A172 (cell line): ENCODE results near the gene GPR152. TPM values are rescaled to one million over a fixed set of nuclear protein-coding genes. Genes with fewer than 3 reads are reported as not detected.

Experiments
- DNase-seq: peaks from one replicate; pipeline ENCODE4 v3.0.0-alpha.2; 2015; ENCODE audit warnings: low spot score
- total RNA-seq: library from RNA; depleted of rRNA; stranded (reverse); fragments of >200 nt; shearing (Covaris generic); gene quantifications from 2 replicates; pipeline ENCODE4 v1.2.3, GENCODE V29; 2014

The GPR152 gene
- total RNA-seq, 1 experiment from 2014 or later, result not detected

DNA sequence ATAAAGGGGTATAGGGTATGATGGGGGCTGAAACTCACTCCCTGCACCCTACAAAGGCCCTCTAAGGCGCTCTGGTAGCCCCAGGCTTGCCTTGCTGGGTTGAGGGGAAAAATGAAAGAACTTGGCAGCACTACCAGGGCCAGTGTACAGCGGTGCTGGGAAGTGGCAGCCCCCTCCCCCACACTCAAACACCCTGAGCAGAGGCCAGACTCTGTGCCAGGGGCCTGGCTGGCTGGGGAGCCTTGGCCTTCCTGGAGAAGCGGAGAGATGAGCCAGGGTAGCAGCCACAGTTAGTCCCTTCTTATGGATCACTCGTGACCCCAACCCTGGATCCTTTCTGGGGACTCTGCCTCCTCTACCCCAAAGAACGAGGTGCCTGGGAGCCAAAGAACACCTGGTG is 13.8 kb upstream of the GPR152 start:
- no peak for DNase-seq

DNA sequence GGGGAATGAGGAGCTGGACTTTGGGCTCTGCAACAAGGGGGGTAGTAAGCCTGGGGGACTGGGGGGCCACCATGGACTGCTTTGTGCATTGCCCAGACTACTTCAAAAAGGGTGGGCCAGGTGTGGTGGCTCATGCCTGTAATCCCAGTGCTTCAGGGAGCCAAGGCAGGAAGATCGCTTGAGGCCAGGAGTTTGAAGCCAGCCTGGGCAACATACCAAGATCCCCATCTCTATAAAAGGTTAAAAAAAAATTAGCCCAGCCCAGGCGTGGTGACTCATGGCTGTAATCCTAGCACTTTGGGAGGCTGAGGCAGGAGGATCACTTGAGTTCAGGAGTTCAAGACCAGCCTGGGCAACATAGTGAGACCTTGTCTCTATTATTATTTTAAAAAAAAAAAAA is 13.0 kb upstream of the GPR152 start:
- DNase-seq, result peak; percentile 29

DNA sequence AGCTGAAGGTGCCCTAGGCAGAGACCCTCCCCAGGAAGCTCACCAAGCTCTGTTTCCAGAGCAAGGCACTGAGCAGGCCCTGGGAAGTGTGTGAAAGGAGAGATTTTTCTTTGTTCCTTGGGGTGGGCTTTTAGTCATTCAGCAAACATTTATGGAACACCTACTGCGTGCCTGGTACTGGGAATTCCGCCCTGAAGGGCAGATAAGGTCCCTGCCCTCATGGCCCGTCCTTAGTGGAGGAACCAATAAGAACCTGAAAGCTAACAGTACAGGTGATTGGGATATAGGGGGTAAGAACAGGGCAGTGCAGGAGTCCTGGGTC is 12.6 kb upstream of the GPR152 start:
- no peak for DNase-seq

DNA sequence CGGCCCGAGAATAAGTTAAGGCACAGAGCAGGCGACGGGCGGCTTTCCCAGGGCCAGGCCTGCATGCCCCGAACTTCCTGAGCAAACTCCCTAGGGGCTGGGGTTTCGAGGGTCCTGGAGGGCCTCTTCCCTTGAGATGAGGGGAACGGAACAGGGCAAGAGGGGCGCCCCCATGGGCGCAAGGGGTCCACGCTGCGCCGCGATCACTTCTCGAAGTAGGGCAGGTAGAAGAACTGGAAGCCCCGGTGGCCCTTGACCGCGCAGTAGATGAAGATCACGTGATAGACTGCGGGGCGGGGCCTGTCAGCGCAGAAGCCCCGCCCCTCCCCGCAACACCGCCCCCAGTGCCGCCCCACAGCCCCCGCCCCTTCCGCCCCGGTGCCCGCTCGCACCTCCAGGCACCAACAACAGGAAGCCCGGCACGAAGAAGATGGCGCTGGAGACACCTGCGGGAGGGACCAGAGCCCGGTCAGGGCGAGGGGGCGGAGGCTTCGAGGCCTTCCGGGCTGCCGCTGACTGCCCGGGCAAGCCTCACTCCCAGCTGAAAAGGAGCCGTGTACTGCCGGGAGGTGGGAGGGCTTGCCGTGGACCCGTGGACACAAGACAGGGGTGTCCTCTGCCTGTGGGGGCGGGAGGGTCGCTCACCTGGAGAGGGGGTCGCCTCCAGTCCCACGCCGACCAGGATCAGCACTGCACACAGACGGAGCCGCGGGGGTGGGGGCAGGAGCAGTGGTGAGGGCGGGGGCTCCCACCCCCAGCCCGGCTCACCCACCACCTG is 12.1 kb upstream of the GPR152 start:
- peak; percentile 42 for DNase-seq

DNA sequence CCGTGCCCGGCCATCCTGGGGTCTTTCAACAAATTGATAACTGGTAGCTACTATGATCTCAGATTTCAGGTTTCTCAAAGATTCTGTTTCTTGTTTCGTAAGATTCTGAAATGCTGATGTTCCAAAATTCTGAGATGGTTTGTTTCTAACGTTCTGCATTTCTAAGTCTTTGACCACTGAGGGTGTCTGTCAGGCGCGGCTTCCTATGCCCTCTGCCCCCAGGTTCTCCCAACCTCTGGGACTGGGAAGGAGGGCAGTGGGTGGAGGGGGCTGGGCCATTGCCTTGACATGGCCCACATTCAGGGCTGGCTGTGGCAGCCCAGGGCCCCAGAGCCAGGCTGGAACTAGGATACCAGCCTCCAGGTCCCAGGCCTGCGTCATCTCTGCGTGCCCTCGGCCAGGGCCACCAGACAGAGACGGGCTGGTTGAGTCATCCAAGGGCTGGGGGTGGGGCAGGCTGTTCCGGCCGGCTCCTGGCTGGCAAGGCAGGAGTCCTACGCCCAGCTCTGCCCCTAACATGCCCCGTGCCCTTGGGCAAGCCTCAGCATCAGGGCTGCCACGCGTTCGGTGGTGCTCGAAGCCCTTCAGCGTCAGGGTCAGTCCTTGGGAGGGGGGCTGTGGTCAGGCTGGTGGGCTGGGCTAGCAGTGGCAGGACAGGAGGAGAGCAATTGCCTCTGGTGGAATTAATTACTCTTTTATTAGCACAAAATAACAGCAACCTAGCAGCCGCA is 11.3 kb upstream of the GPR152 start:
- DNase-seq, result peak; percentile 86

DNA sequence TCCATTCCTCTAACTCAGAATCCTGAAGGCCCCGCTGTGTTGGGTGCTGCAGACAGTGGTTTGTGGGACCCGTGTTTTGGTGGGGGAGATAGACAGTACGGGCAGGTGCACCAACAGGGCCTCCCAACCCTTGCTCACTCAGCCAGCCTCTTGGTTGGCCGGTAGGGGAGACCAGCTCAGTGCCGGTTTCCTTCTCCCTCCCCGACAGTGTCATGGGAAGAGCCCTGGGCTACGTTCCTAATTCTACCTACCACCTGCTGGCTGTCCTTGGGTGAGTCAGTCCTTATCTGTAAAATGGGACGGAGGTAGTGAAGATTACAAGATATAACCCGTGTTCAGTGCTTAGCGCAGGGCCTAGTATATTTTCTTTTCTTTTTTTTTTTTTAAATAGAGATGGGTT is 10.7 kb upstream of the GPR152 start:
- DNase-seq, result no peak

DNA sequence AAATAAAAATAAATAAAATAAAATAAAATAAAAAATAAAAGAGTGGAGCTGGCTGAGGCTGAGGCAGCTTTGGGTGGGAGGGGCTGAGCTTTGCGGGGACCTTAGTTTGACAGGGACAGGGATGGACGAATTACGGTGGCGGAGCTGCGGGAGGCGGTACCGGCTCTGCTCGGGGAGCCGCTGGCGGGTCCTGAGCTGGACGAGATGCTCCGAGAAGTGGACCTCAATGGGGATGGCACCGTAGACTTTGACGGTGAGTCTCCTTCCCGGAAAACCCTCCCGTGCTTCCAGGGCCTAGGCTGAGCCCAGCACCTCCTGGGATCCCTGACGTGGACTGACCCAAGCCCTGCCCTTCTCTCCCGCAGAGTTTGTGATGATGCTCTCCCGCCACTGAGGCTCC is 5.7 kb upstream of the GPR152 start:
- no peak for DNase-seq

DNA sequence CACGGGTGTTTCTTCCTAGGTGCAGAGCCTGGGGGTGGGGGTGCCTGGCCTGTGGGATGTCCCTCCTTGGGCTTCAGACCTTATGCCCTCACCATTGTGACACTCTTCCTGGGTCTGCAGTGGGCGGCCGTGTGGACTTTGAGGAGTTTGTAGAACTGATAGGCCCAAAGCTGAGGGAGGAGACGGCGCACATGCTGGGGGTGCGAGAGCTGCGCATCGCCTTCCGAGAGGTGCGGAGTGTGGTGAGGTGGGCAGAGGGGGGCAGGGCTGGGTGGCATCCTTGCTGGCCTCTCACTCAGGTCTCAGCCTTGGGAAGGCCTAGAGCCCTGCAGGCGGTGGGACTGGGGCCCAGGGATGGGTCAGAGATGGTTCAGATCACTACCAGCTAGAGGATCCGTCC is 4.9 kb upstream of the GPR152 start:
- DNase-seq, result no peak

DNA sequence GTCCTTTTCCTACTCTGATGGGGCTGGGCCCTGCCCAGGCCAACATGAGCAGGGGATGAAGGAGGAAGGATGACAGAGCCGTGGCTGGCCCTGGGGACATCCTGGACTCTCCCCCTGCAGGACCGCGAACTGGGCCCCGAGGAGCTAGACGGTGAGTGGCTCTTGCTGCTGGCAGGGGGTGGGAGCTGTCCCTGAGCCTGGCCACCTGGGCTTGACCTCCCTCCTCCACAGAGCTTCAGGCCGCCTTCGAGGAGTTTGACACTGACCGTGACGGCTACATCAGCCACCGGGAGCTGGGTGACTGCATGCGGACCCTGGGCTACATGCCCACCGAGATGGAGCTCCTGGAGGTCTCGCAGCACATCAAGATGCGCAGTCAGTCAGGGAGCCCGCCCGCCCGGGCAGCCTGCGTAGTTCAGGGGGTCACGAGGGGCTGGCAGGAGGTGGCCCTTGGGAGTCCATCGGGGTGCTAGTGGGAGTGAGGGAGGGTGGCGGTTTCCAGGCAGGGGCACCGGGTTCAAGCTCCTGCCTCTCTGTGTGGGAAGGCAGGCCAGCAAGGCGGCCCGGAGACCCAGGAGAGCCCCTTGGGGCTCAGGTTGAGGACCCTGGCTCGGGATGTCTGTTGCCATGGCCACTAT is 3.7 kb upstream of the GPR152 start:
- no peak for DNase-seq

DNA sequence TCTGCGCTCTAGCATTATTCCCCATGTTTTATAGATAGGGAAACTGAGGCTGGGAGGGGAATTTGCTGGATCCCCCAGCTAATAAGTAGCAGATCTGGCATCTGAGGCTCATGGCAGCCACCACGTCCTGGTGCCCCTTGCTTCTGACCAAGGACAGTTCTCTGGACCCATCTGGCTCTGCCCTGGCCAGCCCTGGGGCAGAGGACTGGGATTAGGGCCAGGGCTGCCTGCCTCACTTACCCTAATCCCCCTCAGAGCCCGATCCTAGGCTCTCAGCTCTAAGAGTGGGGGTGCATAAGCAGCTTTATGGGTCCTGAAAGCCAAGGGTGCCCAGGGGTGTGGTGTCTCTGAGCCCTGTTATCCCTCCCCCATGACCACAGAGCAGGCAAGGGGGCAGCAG is 2.5 kb upstream of the GPR152 start, which contains the start of gene CABP4:
Gene CABP4, plus strand, starts transcription at position 301 of the 400 bp plus-strand sequence. Its CDS starts 70 bp downstream, at position 371.
- no peak for DNase-seq

DNA sequence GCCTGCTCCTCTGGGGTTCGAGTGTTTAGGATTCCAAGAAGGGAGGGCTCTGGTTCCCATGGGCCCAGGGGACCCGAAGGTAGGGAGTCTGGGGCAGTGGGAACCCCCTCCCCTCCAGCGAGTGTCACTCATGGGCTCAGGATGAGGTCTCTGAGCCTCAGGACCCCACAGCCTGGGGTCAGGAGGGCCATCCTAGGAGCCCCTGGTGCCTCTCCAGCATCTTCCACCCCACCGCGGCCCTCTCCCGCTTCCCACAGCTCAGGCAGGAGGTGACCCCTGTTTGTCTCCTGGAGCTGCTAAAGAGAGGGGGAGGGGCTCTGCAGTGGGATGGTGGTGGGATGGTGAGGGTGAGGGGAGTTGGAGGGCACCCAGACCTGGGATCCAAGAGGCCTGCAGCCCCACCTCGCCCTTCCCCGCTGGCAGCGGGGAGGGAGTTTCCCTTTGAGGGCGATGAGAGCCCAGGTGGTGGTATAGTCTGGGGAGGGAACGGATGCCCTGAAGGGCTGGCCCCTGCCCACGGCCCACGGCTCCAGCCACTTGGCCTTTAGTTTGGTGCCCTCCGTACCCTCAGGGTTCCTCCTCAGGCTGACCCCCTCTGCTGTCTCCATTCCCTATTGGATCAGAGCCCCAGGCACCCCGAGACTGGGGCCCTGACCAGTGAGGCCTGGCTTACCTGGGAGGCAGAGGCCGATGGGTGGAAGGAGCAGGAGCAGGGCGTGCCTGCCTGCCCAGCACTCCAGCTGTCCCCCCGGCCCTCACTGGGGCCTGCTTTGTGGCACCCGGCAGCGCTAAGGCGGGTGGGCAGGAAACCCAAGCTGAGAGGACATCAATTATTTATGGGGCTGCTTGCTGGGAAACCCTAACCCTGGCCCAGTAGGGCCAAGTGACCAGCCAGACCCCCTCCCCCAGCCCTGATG is 1.5 kb upstream of the GPR152 start:
- no peak for DNase-seq

DNA sequence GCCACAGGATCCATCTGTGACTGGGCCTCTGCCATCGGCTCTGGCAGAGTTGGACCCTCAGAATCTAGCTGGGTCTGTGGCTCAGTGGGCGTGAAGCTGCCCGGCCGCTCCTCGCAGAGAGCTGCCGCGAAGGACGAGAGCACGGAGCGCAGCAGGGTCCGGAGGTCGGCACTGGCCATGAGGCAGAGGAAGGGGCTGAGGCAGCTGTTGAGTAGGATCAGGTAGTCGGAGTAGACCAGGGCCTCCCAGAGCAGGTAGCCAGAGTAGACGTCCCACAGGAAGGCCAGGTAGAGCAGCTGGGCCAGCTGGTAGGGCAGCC is 912 bp downstream of the GPR152 start:
- DNase-seq, result no peak

DNA sequence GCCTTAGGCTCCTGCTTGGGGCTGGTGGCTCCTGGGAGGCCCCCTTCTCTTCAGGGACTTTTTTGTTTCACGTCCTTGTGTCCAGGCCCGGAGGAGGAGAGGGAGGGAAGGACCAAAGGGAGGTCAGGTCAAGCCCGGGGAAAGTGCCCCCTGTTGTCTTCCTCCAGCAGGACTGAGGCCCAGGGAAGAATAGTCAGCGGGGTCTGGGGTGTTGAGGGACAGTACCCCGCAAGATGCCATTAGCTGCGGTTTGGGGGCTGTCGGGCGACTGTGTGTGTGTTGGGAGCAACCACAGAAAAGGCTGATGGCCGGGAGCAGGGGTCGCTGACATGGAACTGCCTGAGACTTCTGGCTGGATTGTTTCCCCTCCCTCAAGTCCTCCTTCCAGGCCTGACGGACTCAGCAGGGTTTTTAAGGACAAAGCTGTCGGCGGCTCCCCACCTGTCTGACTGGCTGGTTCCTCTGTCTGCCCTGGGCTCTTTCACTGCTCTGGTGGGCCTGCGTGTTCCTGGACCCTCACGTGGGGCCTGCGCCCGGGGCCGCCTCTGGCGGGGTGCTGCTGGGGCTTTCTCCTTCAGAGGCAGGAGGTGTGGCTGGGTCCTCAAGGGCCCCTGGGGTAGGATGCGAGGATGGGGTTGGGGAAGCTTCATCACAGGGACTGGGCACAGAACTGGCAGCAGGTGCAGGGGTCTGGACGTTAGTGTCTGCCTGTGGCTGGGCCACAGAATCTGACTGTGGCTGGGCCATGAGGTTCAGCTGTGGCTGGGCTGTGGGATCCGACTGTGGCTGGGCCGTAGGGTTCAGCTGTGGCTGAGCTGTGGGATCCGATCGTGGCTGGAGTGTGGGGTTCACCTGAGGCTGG is 1.5 kb downstream of the GPR152 start:
- no peak for DNase-seq

DNA sequence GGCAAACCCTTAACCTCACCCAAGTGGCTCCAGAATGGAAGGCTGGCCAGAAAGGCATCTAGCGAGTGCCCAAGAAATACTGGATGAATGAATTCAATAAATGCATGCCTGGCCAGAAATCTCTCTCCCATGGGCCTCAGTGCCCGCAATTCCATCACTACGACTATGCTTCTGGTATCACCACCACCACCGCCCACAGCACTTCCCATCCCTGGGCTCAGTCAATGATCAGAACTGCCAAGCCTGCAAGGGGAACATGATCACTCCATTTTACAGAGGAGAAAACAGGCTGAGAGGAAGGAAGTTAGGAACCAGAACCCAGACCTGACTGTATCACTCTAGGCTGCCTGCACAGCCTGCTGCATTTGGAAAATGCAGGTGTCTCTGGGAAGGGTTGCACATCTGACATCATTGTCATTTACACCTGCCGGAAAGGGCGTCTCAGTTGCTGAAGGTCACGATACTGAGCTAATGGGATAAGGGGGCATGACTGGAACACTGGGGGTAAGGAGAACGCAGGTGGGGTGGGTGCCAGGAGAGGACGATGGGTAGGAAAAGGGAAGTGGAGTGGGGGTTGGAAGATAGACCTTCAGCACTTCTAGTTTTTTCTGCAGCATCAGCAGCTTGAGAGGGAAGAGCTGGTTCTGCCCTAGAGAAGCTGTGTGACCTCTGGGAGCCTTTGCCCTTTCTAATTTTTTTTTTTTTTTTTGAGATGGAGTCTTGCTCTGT is 3.2 kb downstream of the GPR152 start:
- DNase-seq, result no peak

DNA sequence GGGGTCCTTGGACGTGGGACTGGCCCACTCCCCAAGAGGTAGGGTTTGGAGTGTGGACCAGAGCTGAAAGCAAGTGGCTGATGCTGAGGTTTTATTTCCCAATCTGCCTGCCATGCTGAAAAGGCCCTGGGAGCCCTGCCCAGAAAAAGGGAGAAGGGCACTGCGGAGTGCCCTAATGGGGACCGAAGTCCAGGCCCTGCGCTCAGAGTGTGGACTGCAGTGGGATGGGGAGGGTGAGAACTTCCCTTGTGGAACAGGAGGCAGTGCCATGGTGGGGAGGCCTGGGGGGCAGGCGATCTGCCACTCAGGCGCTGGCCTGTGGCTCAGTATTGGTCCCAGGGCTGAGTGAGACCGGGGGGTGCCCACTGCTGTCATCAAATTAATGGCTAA is 4.3 kb downstream of the GPR152 start:
- no peak for DNase-seq

DNA sequence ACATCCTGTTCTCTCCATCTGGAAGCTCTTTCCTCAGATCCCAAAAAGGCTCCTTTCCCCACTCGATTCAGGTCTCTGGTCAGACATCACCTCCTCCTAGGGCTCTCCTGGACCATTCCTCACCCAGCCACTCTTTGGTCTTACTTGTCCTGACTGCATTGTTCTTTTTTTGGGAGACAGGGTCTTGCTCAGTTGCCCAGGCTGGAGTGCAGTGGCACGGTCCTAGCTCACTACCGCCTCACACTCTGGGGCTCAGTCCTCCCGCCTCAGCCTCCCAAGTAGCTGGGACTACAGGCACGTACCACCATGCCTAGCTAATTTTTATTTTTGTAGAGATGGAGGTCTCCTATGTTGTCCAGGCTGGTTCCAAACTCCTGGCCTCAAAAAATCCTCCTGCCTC is 7.0 kb downstream of the GPR152 start:
- DNase-seq, result no peak

DNA sequence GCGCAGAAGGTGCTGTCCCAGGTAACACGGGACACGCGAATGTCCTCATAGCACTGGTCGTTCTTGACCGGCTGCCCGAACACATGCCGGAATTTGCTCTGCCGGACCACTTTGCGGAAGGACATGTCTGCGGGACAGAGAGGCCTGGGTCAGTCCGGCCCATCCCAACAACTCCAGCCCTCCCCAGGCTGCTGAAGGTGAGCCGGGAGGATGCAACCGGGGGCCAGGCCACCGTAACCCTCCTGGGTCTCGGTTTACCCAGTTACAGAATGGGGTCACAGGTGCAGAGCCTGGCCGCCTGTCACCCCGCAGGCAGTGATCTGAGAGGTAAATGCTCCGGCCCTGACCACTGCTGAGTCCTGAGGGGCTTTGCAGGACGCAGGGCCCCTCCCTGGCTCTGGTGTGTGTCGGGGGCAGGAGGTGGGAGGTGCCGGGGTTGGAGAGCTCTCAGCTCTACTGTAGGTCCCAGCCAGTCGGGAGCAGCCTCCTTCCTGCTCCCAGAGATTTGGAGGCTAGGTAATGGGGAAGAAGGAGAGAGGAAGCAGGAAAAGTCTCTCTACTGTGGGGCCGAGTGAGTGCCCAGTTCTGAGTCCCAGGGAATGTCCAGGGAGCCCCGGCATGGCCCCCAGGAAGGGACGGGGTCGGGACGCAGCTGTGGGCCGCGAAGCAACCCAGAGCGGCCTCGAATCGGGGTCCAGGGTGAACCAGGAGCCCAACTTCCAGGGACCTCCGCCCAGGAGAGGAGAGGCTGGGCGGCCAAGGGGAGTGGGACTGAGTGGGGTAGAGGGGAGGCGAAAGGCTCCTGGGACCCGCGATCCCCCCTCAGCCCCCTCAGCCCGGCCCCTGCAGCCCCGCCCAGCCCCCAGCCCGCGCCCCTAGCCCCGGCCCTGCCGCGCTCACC is 9.8 kb downstream of the GPR152 start:
- DNase-seq, result no peak

DNA sequence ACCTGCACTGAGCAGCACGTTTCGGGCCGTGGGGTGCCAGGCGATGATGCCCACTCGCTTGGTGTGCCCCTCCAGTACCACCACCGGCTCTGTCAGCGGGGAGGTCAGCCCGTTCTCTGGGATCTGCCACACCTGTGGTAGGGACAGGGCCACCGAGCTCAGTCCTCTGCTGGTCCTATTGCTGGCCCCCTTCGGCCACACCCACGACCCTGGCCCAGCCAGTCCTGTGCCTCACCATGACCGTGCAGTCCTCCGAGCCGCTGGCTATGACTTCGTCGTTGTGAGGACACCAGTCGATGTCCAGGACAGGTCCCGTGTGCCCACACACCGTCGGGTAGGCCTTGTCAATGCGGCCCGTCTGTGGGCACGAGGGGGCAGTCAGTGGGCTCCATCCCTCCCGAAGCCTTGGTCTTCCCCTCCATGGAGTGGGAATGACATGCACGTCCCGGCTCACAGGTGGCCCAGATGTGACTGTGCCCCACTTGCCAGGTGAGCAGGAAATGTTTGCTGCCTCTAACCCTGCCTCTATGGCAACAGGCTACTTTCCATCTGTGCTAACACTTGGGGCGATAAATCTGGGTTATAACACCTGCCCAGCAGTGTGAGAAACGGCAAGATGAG is 10.7 kb downstream of the GPR152 start:
- no peak for DNase-seq

DNA sequence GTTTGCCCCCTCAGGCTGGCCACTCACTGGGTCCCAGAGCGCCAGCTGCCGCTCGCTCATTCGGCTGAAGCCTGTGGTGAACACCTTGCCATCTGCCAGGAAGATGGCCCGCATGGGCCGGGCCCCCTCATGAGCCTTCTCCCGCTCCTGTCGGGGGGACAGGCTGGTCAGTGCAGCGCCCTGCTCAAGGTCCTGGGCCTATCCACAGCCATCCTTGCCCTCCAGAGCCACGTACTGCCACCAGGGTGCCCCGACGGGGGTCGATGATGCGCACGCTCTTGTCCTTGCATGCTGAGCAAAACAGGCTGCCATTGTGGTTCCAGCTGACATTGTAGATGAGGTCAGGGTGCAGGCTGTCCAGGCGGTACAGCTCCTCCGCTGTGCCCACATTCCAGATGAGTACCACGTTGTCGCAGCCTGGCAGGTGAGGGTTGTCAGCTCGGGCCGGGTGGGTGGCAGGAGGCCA is 11.4 kb downstream of the GPR152 start:
- no peak for DNase-seq
